HG03196 (cell line): ENCODE measurements around the gene PHF8.

ENCODE experiments used
- ATAC-seq: cut with Tn5 transposase; IDR thresholded peaks from one replicate; pipeline ENCODE4 v1.9.1; 2021; ENCODE audit not compliant: unreplicated experiment

PHF8 gene

GRCh38 chrX:54044126-54044876 lies at the start of gene PHF8:
Gene PHF8, minus strand, starts transcription at chrX:54044473. Its CDS starts 1,745 bp downstream, at chrX:54042728.
- ATAC-seq, result peak; percentile 91

DNA sequence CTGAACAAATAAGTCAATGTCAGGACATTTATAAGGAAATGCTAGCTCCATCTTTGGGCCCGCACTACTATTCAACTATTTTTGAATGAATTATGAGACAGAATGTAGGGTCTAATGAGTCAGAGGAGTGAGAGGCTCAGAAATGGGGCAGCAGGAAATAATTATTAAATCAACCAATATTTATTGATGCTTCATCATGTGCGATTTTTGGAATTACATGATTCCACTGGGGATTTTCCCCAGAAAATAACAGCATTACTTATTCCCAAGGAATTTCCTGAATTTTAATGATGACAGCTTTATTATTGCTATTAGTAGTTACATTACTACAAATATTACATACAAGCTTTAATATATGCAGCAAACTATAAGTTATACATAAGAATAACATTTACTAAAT lies 49.3 kb upstream of the PHF8 start:
- no peak for ATAC-seq

DNA sequence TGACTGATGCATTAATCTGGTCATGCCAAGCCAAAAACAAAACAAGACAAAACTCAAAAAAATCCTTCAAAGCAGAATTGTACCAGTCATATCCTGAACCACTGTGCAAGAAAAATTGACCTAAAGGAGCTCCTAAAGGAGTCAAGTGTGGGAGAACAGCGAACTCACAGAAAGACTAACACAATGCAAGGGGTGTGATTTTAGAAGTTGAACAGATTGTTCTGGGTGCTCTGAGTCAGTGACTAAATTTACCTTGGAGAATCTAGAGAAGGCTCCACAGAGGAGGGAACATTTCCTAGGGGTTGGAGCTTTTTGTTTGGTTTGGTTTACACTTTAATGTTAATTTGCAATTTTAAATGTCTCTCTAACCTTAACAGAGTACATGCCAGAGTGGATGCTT lies 48.9 kb upstream of the PHF8 start:
- ATAC-seq, result no peak

GRCh38 chrX:54090880-54091279 lies 46.6 kb upstream of the PHF8 start:
- no peak for ATAC-seq

DNA sequence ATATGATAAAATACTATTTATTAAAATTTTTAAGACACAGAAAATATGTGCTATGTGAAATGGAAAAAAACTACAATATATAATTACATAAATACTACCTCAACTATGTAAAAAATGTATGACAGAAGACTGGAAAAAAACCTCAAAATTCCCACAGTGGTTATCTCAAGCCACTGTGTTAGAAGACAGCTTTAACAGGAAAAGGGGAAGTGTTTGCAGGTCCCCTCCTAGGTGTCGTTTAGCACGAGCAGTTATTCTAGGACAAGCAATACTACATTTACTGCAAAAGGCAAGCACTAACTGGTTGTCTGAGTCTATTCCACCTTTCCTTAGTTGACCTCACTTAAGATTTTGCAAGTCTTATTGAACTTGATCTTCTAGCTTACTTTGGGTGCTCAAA lies 44.9 kb upstream of the PHF8 start:
- ATAC-seq, result no peak

DNA sequence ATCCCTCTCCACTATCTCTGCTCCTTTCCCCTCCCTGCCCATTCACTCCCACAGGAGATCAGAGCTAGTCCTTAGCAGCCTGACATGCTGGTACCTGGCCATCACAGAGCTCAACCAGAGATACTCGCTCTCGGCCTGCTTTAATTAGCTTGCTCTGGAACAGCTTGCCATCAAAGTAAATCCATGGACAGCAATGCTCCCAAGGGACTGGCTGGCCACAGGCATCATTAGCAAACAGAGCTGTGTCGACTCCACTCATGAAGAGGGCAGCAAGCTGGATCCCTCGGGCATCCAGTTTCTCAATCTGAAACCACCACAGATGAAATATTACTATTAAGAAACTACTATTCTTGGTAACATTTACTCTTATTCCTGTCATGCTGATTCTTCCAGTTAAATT lies 43.4 kb upstream of the PHF8 start:
- ATAC-seq, result no peak

DNA sequence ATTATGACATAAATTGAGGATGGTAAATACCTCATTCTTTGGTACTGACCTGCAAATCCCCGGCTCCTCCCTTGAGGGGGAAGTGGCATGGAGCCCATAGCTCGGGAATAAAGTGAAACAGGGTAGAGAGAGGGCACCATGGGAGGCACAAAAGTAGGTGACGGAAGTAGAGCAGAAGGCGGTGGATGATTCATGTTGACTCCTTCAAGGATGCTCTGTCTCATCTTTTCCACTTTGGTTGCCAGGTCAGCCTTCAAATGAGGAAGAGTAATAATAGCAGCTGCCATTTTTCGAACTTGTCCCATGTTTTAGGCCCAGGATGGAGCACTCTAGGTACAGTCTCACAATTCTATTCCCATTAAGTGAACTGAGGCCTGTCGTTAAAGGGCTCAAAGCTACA lies 41.4 kb upstream of the PHF8 start:
- ATAC-seq, result no peak

DNA sequence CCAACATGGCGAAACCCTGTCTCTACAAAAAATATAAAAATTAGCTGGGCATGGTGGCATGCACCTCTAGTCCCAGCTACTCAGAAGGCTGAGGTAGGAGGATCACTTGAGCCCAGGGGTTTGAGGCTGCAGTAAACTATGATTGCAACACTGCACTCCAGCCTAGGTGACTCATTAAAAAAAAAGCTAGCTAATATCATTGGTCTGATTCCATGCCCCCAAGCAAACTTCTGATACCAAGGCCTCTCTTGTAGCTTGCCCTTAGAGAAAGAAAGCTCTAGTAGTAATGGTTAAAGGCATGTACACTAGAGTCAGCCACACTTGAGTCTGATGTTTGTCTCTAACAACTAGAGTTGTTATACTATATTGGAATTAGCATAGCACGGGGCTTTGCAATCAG lies 32.6 kb upstream of the PHF8 start:
- ATAC-seq, result no peak

- ATAC-seq, result no peak
Observed at GRCh38 chrX:54074826-54075225, 30.6 kb upstream of the PHF8 start.

DNA sequence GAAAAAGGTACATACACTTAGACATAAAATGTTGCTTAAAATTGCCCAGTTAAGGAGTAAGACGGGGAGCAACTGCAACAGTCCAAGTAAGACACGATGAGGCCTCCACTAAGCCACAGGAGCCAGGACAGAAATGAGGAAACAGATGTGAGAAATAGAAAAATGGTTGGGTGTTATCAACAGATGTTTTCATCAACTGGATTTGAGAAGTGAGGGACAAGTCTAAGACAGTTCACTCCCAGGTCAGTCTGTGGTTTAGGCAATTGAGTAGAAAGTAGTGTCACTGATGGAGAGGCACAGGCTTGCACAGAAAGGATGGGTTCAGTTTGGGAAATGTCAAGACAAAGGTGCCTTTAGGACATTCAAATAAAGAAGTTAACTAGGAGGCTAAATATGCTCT lies 23.5 kb upstream of the PHF8 start:
- ATAC-seq, result no peak

DNA sequence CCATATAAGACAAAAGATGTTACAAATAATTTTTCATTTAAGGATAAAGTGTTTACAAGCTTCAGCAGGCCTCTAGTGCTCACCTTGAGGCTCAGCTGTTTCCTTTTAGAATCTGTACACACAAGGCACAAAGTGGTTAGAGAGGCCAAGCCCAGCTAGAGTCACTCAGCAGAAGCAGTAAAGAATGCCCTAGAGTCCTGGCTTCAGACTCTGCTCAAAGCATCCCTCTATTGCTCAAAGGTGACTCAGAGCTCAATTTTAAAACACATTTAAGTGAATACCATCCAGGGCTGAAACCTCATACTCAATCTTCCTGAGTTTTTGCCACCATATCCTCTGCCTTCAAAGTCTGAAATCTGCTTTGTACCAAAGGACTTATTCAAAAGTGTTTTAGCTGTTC lies 22.6 kb upstream of the PHF8 start:
- no peak for ATAC-seq

DNA sequence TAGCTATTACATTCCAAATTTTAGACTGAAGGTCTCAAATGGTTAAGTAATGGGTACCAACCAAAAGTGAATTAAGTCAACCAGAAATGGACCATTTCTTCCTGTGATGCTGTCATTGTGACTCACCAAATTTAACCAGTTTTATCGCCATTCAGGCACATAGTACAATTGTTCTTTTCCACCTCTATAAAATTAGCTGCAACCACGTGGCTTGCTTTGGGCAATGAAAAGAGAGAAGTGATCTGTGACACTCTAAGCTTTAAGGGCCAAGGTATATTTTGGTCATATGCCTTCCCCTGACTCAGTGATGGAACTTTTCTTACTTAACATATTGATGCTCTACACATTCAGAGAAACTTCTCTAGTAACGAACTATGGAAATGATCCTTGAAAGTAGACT lies 20.3 kb upstream of the PHF8 start:
- no peak for ATAC-seq

GRCh38 chrX:54063361-54063760 lies 19.1 kb upstream of the PHF8 start:
- ATAC-seq, result no peak

DNA sequence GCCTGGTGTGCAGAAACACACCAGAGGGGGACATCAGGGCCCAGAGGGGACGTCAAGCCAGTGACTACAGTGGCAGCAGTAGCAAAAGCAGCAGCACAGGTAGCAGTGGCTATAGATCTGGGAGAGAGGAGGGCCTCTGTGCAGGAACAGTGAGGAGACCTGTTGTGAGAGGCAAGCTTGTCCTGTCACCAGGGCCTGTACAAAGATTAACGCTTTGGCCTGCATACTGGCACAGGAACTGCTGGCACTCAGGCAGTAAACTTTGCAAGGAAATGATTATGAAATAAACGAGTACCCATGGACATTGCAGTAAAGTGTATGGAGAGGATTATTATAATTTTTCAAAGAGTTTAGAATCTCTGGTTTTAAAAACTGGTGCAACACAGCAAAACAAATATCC lies 5.5 kb upstream of the PHF8 start:
- no peak for ATAC-seq

GRCh38 chrX:54048412-54048811 lies 4.1 kb upstream of the PHF8 start:
- no peak for ATAC-seq

GRCh38 chrX:54045563-54046228 lies 1.4 kb upstream of the PHF8 start:
- no peak for ATAC-seq

GRCh38 chrX:54044877-54045338 lies 635 bp upstream of the PHF8 start:
- ATAC-seq, result no peak

GRCh38 chrX:54043541-54044125 lies 640 bp downstream of the PHF8 start:
- ATAC-seq, result peak; percentile 22

GRCh38 chrX:54043056-54043455 lies 1.2 kb downstream of the PHF8 start:
- ATAC-seq, result no peak

GRCh38 chrX:54042609-54043021 lies 1.7 kb downstream of the PHF8 start:
- ATAC-seq, result no peak

- no peak for ATAC-seq
Observed at GRCh38 chrX:54030329-54030728, 13.9 kb downstream of the PHF8 start.

DNA sequence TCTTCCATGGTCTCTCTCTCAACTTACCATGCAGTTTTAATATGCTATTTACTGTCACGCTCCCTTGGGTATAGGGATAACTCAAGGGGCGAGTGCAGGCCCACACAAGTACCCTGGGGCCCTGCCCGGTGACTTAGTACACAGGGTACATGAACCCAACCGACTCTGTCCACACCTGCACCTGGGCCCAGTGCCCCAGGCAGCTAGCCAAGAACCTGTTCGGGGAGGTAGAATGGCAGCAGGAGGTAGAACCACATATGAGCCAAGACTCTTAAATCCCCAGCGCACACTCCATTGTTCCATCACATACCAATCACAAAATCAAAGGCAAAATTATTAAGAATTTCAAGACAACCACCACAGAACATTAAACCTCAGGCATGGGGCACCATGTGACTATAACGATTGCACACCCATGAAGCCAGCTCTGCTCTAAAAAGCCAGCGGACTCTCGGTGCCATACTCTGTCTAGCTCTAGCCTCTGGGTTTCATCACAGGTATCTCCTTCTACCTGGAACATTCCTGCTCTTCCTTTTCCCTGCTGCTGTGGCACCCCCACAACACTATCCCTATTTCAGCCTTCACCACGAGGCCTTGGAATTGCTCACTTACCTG lies 14.6 kb downstream of the PHF8 start:
- no peak for ATAC-seq
